Activated naive CD4-positive, alpha-beta T cell treated with Interleukin-2 at 50 U/mL for 16 hours (primary cell): Measurements from ENCODE around the gene FOXD4L5.
"Not testable (repeated sequence)": the region's sequence is repeated elsewhere in the genome, so short reads cannot be mapped to it uniquely, and the experiment has no call there.

Experiments used
- DNase-seq: peaks from one replicate; pipeline ENCODE4 v3.0.0-alpha.2; 2020

The FOXD4L5 gene

GRCh38 chr9:65285109-65285508 lies at the start of gene FOXD4L5:
Gene FOXD4L5 (minus strand): TSS chr9:65285209. CDS start chr9:65284377, 832 bp downstream.
- not testable (repeated sequence) for DNase-seq

DNA sequence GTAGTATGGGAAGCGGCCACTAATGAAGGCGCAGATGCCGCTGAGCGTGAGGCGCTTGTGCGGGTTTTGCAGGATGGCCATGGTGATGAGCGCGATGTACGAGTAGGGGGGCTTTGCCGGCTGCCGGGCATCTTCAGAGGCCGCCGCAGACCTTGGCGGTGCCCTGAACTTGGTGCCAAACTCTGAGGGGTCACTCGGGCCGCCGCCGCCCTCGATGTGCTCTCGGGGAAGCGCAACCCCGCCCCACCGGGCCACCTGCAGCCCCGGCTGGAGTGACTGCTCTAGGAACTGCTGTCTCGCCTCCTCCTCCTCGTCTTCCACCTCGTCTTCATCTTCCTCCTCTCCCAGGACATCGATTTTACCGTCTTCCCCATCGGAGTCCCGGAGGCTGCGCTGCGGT lies 1.1 kb downstream of the FOXD4L5 start:
- not testable (repeated sequence) for DNase-seq

DNA sequence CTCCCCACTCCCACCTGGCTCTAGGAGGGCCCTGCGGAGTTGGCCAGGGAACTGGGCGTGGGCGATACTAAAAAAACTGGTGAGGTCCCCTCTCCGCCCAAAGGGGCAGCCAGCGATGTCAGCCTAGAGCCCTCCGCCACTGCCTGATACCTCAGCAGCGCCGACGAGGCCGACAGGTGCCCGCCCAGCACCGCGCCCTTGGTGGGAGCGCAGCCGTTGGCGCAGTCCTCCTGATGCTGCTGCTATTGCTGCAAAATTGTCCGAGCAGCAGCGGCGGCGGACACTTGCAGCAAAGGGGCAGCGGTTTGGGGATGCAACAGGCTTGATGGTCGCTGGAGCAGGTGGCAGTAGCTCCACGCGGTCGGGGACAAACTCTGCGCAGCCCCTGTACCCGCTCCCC lies 2.0 kb downstream of the FOXD4L5 start:
- not testable (repeated sequence) for DNase-seq
